ENCODE results near the gene FRMD8. TPM values are rescaled to one million over a fixed set of nuclear protein-coding genes. Genes with fewer than 3 reads are reported as not detected.

Gene FRMD8
- total and polyA plus RNA-seq, 8 donors, result 15.0 to 28.9 (median 17.3) TPM

- intact Hi-C loops (cut with DNase I), result no loop called here
These were observed 6.5 kb downstream of the FRMD8 start for GRCh38 chr11:65392899-65393298.

GRCh38 chr11:65393513-65394079, 7.2 kb downstream of the FRMD8 start:
- FAIRE-seq (no peak), DNase-seq (peak in 2 of 6 donors; percentile 51 to 68), ATAC-seq (no peak)
- intact Hi-C loops (cut with DNase I), result no loop called here
- H3K9me3 ChIP-seq, result no peaks in the 10 kb centered on the region
- peaks cover 0 to 4% (median 4%) of the 10 kb centered on the region in 3 donors for H3K4me1 ChIP-seq
- TF ChIP-seq CTCF (IDR thresholded peaks at IDR 0.05), result no peak
- H3K27ac ChIP-seq, result no peak overlapping the region
- no peaks in the 10 kb centered on the region for H3K27me3 ChIP-seq
- no peak overlapping the region for H3K4me3 ChIP-seq
- 89 to 90% methylated on average over 14 to 17 of the region's 17 CpGs for WGBS, 2 donors
- H3K36me3 ChIP-seq, result peaks cover 0 to 37% (median 11%) of the 10 kb centered on the region in 3 donors

More at GRCh38 chr11:65392899-65393298, 6.5 kb downstream of the FRMD8 start:
- Histone ChIP-seq H3K9me3 (no peaks in the 10 kb centered on the region), H3K4me1 (peaks cover 0 to 11% (median 5%) of the 10 kb centered on the region in 3 donors), H3K4me3 (no peak overlapping the region), H3K27ac (no peak overlapping the region), H3K36me3 (peaks cover 0 to 30% (median 7%) of the 10 kb centered on the region in 3 donors), H3K27me3 (no peaks in the 10 kb centered on the region)
- FAIRE-seq (no peak), ATAC-seq (no peak), DNase-seq (peak in 1 of 6 donors; percentile 42)
- no peak for TF ChIP-seq CTCF (IDR thresholded peaks at IDR 0.05)
- WGBS, 2 donors, result 90 to 91% methylated on average over 5 of the region's 5 CpGs

GRCh38 chr11:65394125-65394536, 7.7 kb downstream of the FRMD8 start:
- ATAC-seq (no peak), FAIRE-seq (no peak), DNase-seq (peak in 2 of 6 donors; percentile 29 to 69)
- Histone ChIP-seq H3K4me1 (peaks cover 0 to 3% (median 1%) of the 10 kb centered on the region in 3 donors), H3K4me3 (no peak overlapping the region), H3K27me3 (no peaks in the 10 kb centered on the region), H3K27ac (no peak overlapping the region), H3K9me3 (no peaks in the 10 kb centered on the region), H3K36me3 (peaks cover 0 to 39% (median 11%) of the 10 kb centered on the region in 3 donors)
- 95% methylated on average over 17 to 20 of the region's 20 CpGs for WGBS, 2 donors
- intact Hi-C loops (cut with DNase I), result no loop called here
- no peak for TF ChIP-seq CTCF (IDR thresholded peaks at IDR 0.05)

- FAIRE-seq, result no peak
- Histone ChIP-seq H3K27ac (no peak overlapping the region), H3K27me3 (no peaks in the 10 kb centered on the region), H3K9me3 (no peaks in the 10 kb centered on the region), H3K36me3 (peaks cover 0 to 51% (median 23%) of the 10 kb centered on the region in 3 donors), H3K4me1 (no peaks in the 10 kb centered on the region), H3K4me3 (no peak overlapping the region)
- ATAC-seq, result no peak
- TF ChIP-seq CTCF (IDR thresholded peaks at IDR 0.05), result no peak
- DNase-seq, result peak in 1 of 6 donors; percentile 58
- 93% methylated on average over 11 to 15 of the region's 15 CpGs for WGBS, 2 donors
- intact Hi-C loops (cut with DNase I), result no loop called here
These were observed 9.6 kb downstream of the FRMD8 start for GRCh38 chr11:65395961-65396530.

All from pancreas (tissue), 10 donors.